NCI-H2107 treated with DMSO at 0.1 percent for 48 hours (cell line): Measurements from ENCODE around the gene MTFR2.

ENCODE experiments used
- DNase-seq: peaks from one replicate; lab custom pipeline; 2025; ENCODE audit not compliant: unreplicated experiment; lab: John Stamatoyannopoulos, UW

Gene MTFR2

GRCh38 chr6:136189104-136189503 lies 61.0 kb downstream of the MTFR2 start:
- DNase-seq, result no peak

GRCh38 chr6:136188486-136188885 lies 61.6 kb downstream of the MTFR2 start:
- DNase-seq, result no peak

- DNase-seq, result no peak
Observed at GRCh38 chr6:136186363-136186762, 63.7 kb downstream of the MTFR2 start.

GRCh38 chr6:136184738-136185137 lies 65.4 kb downstream of the MTFR2 start:
- no peak for DNase-seq

GRCh38 chr6:136181861-136182260 lies 68.2 kb downstream of the MTFR2 start:
- no peak for DNase-seq

GRCh38 chr6:136181512-136181833 lies 68.6 kb downstream of the MTFR2 start:
- DNase-seq, result no peak
